Measurements from ENCODE around the gene NDRG3.

The NDRG3 gene

GRCh38 chr20:36758276-36758675 lies 12.4 kb upstream of the NDRG3 start:
- Histone ChIP-seq H3K36me3 (ENCODE audit: low read length) (peaks cover 33% of the 10 kb centered on the region; the same call in 1 of the 2 replicates), H4K20me1 (ENCODE audit: low read depth, low read length) (no peaks in the 10 kb centered on the region), H3K4me2 (ENCODE audit: low read depth, low read length, poor library complexity, severe bottlenecking) (peak overlapping the region; percentile 27), H3K4me3 (ENCODE audit: insufficient read depth, low read length, poor library complexity, severe bottlenecking) (no peak overlapping the region), H3K9me3 (ENCODE audit: insufficient read depth, low read length) (no peaks in the 10 kb centered on the region), H3K9me2 (replicated peaks; ENCODE audit: insufficient read depth, low read length) (no peaks in the 10 kb centered on the region), H3K9ac (ENCODE audit: low read length) (peak overlapping the region; percentile 6; the same call in 1 of the 2 replicates), H2AFZ (ENCODE audit: low read depth, low read length, severe bottlenecking) (no peak overlapping the region), H3F3A (ENCODE audit: insufficient read depth) (peaks cover 9% of the 10 kb centered on the region; the same call in 1 of the 2 replicates), H3K27ac (ENCODE audit: low read depth, low read length) (peak overlapping the region; percentile 53), H3K27me3 (ENCODE audit: low read length) (no peaks in the 10 kb centered on the region), H3K79me2 (ENCODE audit: insufficient read depth, low read length) (no peaks in the 10 kb centered on the region)
- TF ChIP-seq EZH2phosphoT487 (conservative IDR thresholded peaks at IDR 0.05; ENCODE audit: low read length): no peak
- TF ChIP-seq, protein P1, sequence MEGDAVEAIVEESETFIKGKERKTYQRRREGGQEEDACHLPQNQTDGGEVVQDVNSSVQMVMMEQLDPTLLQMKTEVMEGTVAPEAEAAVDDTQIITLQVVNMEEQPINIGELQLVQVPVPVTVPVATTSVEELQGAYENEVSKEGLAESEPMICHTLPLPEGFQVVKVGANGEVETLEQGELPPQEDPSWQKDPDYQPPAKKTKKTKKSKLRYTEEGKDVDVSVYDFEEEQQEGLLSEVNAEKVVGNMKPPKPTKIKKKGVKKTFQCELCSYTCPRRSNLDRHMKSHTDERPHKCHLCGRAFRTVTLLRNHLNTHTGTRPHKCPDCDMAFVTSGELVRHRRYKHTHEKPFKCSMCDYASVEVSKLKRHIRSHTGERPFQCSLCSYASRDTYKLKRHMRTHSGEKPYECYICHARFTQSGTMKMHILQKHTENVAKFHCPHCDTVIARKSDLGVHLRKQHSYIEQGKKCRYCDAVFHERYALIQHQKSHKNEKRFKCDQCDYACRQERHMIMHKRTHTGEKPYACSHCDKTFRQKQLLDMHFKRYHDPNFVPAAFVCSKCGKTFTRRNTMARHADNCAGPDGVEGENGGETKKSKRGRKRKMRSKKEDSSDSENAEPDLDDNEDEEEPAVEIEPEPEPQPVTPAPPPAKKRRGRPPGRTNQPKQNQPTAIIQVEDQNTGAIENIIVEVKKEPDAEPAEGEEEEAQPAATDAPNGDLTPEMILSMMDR (IDR thresholded peaks at IDR 0.05; ENCODE audit: insufficient read depth, low read length, poor library complexity, severe bottlenecking): no peak

GRCh38 chr20:36756496-36756895 lies 10.6 kb upstream of the NDRG3 start:
- H3K9me3 ChIP-seq (ENCODE audit: insufficient read depth, low read length): no peaks in the 10 kb centered on the region
- H3K79me2 ChIP-seq (ENCODE audit: insufficient read depth, low read length): no peaks in the 10 kb centered on the region
- H3K27ac ChIP-seq (ENCODE audit: low read depth, low read length): no peak overlapping the region
- no peaks in the 10 kb centered on the region for H4K20me1 ChIP-seq (ENCODE audit: low read depth, low read length)
- H3K4me2 ChIP-seq (ENCODE audit: low read depth, low read length, poor library complexity, severe bottlenecking): no peak overlapping the region
- no peaks in the 10 kb centered on the region for H3K9me2 ChIP-seq (replicated peaks; ENCODE audit: insufficient read depth, low read length)
- no peaks in the 10 kb centered on the region for H3K27me3 ChIP-seq (ENCODE audit: low read length)
- H2AFZ ChIP-seq (ENCODE audit: low read depth, low read length, severe bottlenecking): no peak overlapping the region
- H3K9ac ChIP-seq (ENCODE audit: low read length): no peak overlapping the region
- TF ChIP-seq EZH2phosphoT487 (conservative IDR thresholded peaks at IDR 0.05; ENCODE audit: low read length): no peak
- H3F3A ChIP-seq (ENCODE audit: insufficient read depth): peaks cover 9% of the 10 kb centered on the region; the same call in 1 of the 2 replicates
- no peak overlapping the region for H3K4me3 ChIP-seq (ENCODE audit: insufficient read depth, low read length, poor library complexity, severe bottlenecking)
- peaks cover 39% of the 10 kb centered on the region for H3K36me3 ChIP-seq (ENCODE audit: low read length)

- Histone ChIP-seq H3F3A (ENCODE audit: insufficient read depth) (peaks cover 9% of the 10 kb centered on the region; the same call in 1 of the 2 replicates), H3K4me2 (ENCODE audit: low read depth, low read length, poor library complexity, severe bottlenecking) (no peak overlapping the region), H3K4me3 (ENCODE audit: insufficient read depth, low read length, poor library complexity, severe bottlenecking) (no peak overlapping the region), H3K27me3 (ENCODE audit: low read length) (no peaks in the 10 kb centered on the region), H3K36me3 (ENCODE audit: low read length) (peaks cover 39% of the 10 kb centered on the region), H4K20me1 (ENCODE audit: low read depth, low read length) (no peaks in the 10 kb centered on the region), H3K79me2 (ENCODE audit: insufficient read depth, low read length) (no peaks in the 10 kb centered on the region), H2AFZ (ENCODE audit: low read depth, low read length, severe bottlenecking) (no peak overlapping the region), H3K27ac (ENCODE audit: low read depth, low read length) (no peak overlapping the region), H3K9me2 (replicated peaks; ENCODE audit: insufficient read depth, low read length) (no peaks in the 10 kb centered on the region), H3K9ac (ENCODE audit: low read length) (no peak overlapping the region), H3K9me3 (ENCODE audit: insufficient read depth, low read length) (no peaks in the 10 kb centered on the region)
- TF ChIP-seq, protein P1 (IDR thresholded peaks at IDR 0.05; ENCODE audit: insufficient read depth, low read length, poor library complexity, severe bottlenecking): peak; percentile 29
- TF ChIP-seq EZH2phosphoT487 (conservative IDR thresholded peaks at IDR 0.05; ENCODE audit: low read length): no peak
Measured at GRCh38 chr20:36754656-36755222, 8.8 kb upstream of the NDRG3 start.

DNA sequence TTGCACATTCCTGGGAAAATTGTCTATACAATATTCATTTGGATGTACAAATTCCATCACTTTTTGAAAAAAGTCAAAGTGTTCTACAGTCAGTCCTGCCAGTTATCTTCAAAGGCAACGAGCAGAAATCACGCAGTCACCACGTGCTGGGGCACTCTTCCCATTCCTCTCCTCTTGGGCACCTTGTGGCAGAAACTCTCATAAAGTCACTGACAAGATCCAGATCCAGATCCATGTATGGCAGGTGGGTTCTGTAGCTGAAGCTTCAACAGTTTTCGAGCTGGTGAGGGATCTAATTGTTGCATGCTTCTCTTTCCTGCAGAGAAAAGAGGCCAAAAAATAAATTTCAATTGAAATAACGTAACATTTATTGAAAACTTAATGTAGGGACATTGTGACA lies 6.7 kb upstream of the NDRG3 start:
- no peaks in the 10 kb centered on the region for H4K20me1 ChIP-seq (ENCODE audit: low read depth, low read length)
- H3K4me3 ChIP-seq (ENCODE audit: insufficient read depth, low read length, poor library complexity, severe bottlenecking): no peak overlapping the region
- H3F3A ChIP-seq (ENCODE audit: insufficient read depth): peaks cover 17% of the 10 kb centered on the region; the same call in 1 of the 2 replicates
- no peak overlapping the region for H2AFZ ChIP-seq (ENCODE audit: low read depth, low read length, severe bottlenecking)
- no peaks in the 10 kb centered on the region for H3K9me3 ChIP-seq (ENCODE audit: insufficient read depth, low read length)
- H3K4me2 ChIP-seq (ENCODE audit: low read depth, low read length, poor library complexity, severe bottlenecking): no peak overlapping the region
- no peaks in the 10 kb centered on the region for H3K27me3 ChIP-seq (ENCODE audit: low read length)
- peaks cover 35% of the 10 kb centered on the region for H3K36me3 ChIP-seq (ENCODE audit: low read length)
- H3K79me2 ChIP-seq (ENCODE audit: insufficient read depth, low read length): no peaks in the 10 kb centered on the region
- no peak overlapping the region for H3K27ac ChIP-seq (ENCODE audit: low read depth, low read length)
- H3K9me2 ChIP-seq (replicated peaks; ENCODE audit: insufficient read depth, low read length): no peaks in the 10 kb centered on the region
- no peak overlapping the region for H3K9ac ChIP-seq (ENCODE audit: low read length)
- TF ChIP-seq, protein P1 (IDR thresholded peaks at IDR 0.05; ENCODE audit: insufficient read depth, low read length, poor library complexity, severe bottlenecking): no peak
- TF ChIP-seq EZH2phosphoT487 (conservative IDR thresholded peaks at IDR 0.05; ENCODE audit: low read length): no peak
